Hepatocyte (in vitro differentiated cells): Measurements from ENCODE around the gene POFUT2. TPM values are rescaled to one million over a fixed set of nuclear protein-coding genes. Genes with fewer than 3 reads are reported as not detected.

Experiments
- DNase-seq: peaks from one replicate; pipeline ENCODE4 v3.0.0-alpha.2; 2016; ENCODE audit warnings: low spot score
- H2AFZ ChIP-seq: fragments of 200-600 bp; sonication (generic); 2 replicates; pipeline ENCODE4 v1.6.0; 2016; ENCODE audit warnings: antibody characterized with exemption, mild to moderate bottlenecking
- H3K27ac ChIP-seq: fragments of 200-600 bp; sonication (generic); 2 replicates; pipeline ENCODE4 v1.5.1; 2016; ENCODE audit warnings: mild to moderate bottlenecking
- H3K27me3 ChIP-seq: fragments of 200-600 bp; sonication (generic); 2 replicates; pipeline ENCODE4 v1.6.1; 2016
- H3K36me3 ChIP-seq: fragments of 200-600 bp; sonication (generic); replicated peaks from 2 replicates; pipeline ENCODE4 v1.5.1; 2016; ENCODE audit warnings: low read depth; ENCODE audit not compliant: insufficient read depth
- H3K4me1 ChIP-seq: fragments of 200-600 bp; sonication (generic); 2 replicates; pipeline ENCODE4 v1.5.1; 2016; ENCODE audit warnings: mild to moderate bottlenecking, moderate library complexity; ENCODE audit not compliant: insufficient read depth
- H3K4me2 ChIP-seq: fragments of 200-600 bp; sonication (generic); 2 replicates; pipeline ENCODE4 v1.6.0; 2016
- H3K4me3 ChIP-seq: fragments of 200-600 bp; sonication (generic); 2 replicates; pipeline ENCODE4 v1.5.1; 2016; ENCODE audit warnings: mild to moderate bottlenecking
- H3K79me2 ChIP-seq: fragments of 200-600 bp; sonication (generic); 2 replicates; pipeline ENCODE4 v1.6.0; 2017; ENCODE audit warnings: mild to moderate bottlenecking
- H3K9me2 ChIP-seq: fragments of 200-600 bp; sonication (generic); replicated peaks from 2 replicates; pipeline ENCODE4 v1.6.0; 2017; ENCODE audit warnings: mild to moderate bottlenecking; ENCODE audit not compliant: insufficient read depth
- H3K9me3 ChIP-seq: fragments of 200-600 bp; sonication (generic); 2 replicates; pipeline ENCODE4 v1.5.1; 2016; ENCODE audit warnings: low read depth, mild to moderate bottlenecking
- H4K20me1 ChIP-seq: fragments of 200-600 bp; sonication (generic); 2 replicates; pipeline ENCODE4 v1.6.0; 2016; ENCODE audit warnings: mild to moderate bottlenecking; ENCODE audit not compliant: insufficient read depth, poor library complexity, severe bottlenecking
- EZH2 ChIP-seq: fragments of 200-600 bp; sonication (generic); IDR thresholded peaks from 2 replicates; pipeline ENCODE4 v1.6.1; 2016; ENCODE audit warnings: antibody characterized with exemption, mild to moderate bottlenecking, borderline replicate concordance
- EZH2phosphoT487 ChIP-seq: fragments of 200-600 bp; sonication (generic); IDR thresholded peaks from one replicate; pipeline ENCODE4 v1.6.1; 2018; ENCODE audit warnings: antibody characterized with exemption, mild to moderate bottlenecking, low read depth, moderate library complexity; ENCODE audit not compliant: unreplicated experiment, severe bottlenecking
- WGBS: methylation state at CpG from one replicate; pipeline ENCODE4 v1.1.6; 2016; ENCODE audit warnings: low lambda C conversion rate; ENCODE audit errors: missing lambda C conversion rate; 5-methylcytosine and 5-hydroxymethylcytosine counted together
- polyA plus RNA-seq: library from polyadenylated mRNA; unstranded; fragments of >200 nt; fragmentation: Nextera tagmentation; extraction: Ambion mirVana; gene quantifications from 2 replicates; pipeline ENCODE4 v1.2.1, GENCODE V29; 2016
- total RNA-seq: library from RNA; depleted of rRNA; stranded (reverse); fragments of >200 nt; gene quantifications from 2 replicates; pipeline ENCODE4 v1.2.3, GENCODE V29; 2014
- TF ChIP-seq, protein P1 (sequence below): fragments of 200-600 bp; sonication (generic); IDR thresholded peaks from 2 replicates; pipeline ENCODE4 v1.5.1; 2016; ENCODE audit warnings: antibody characterized with exemption, mild to moderate bottlenecking; ENCODE audit not compliant: poor library complexity

Gene POFUT2
- total and polyA plus RNA-seq, 2 experiments from 2014 or later, result 30.7 to 57.7 TPM

DNA sequence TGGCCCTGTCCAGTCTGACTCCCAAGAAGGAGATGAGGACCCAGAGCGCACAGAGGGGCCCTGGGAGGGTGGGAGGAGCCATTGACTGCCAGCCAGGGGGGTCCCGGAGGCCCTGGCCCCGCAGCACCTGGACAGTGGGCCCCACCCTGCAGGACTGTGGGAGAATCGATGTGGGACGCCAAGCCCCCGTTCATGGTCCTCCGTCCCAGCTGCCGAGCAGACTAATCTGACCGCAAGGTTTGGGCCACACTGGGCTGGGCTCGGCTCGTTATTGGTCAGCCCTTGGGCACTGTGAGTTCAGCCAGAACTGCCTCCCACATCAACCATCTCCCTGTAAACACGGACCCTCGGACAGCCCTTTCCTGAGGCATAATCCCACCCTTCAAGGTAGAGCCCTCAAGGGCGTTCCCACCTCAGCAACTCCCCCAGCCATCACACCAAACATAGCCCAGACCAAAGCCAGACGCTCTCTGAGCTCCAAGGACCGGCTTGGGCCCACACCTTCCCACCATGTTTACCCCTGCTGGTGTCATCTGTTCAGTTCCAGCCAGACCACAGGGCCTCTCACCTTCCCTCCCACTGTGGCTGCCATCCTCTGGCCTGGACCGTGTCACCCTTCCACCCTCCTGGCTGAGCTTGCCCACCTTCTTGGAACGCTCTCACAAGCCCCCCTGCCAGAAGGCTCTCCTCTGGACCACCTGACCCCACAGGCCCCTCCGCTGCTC lies 16.2 kb upstream of the POFUT2 start:
- no peak for DNase-seq
- H3K9me3 ChIP-seq, result no peaks in the 10 kb centered on the region
- H3K9me2 ChIP-seq, result no peaks in the 10 kb centered on the region
- no peaks in the 10 kb centered on the region for H3K27me3 ChIP-seq
- no peak overlapping the region for H2AFZ ChIP-seq
- no peak overlapping the region for H3K4me2 ChIP-seq
- H3K79me2 ChIP-seq, result no peaks in the 10 kb centered on the region
- peaks cover 23% of the 10 kb centered on the region for H3K4me1 ChIP-seq
- H3K4me3 ChIP-seq, result no peak overlapping the region
- WGBS, result 92% methylated on average over 16 of the region's 19 CpGs
- H4K20me1 ChIP-seq, result no peaks in the 10 kb centered on the region
- H3K36me3 ChIP-seq, result no peaks in the 10 kb centered on the region
- TF ChIP-seq EZH2, result no peak
- no peak for TF ChIP-seq EZH2phosphoT487
- TF ChIP-seq, protein P1, sequence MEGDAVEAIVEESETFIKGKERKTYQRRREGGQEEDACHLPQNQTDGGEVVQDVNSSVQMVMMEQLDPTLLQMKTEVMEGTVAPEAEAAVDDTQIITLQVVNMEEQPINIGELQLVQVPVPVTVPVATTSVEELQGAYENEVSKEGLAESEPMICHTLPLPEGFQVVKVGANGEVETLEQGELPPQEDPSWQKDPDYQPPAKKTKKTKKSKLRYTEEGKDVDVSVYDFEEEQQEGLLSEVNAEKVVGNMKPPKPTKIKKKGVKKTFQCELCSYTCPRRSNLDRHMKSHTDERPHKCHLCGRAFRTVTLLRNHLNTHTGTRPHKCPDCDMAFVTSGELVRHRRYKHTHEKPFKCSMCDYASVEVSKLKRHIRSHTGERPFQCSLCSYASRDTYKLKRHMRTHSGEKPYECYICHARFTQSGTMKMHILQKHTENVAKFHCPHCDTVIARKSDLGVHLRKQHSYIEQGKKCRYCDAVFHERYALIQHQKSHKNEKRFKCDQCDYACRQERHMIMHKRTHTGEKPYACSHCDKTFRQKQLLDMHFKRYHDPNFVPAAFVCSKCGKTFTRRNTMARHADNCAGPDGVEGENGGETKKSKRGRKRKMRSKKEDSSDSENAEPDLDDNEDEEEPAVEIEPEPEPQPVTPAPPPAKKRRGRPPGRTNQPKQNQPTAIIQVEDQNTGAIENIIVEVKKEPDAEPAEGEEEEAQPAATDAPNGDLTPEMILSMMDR, result no peak
- H3K27ac ChIP-seq, result no peak overlapping the region

DNA sequence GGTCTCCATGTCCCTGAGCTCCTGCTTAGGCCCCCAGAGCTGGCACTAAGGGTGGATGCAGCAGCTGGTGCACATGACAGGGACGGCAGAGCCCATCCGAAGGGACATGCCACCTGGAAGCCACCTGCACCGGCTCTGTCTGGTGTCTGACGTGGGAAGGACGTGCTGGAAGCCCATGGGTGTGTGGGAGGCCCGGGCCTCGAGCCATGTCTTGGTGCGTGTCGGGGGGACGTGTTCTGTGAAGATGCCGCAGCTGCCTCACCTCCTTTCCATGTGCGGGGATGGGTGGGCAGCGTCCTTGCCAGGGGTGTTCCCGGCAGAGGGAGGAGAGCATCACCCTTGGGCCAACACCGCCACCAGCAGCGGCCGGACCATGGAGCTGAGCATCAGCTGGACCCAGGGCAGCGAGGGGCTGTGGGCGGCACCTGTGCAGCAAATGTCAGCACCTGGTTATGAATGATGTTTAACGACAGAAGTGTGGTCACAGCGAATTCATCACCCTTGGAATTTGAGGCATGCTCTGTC lies 15.5 kb upstream of the POFUT2 start:
- H3K4me1 ChIP-seq, result peaks cover 18% of the 10 kb centered on the region
- no peak overlapping the region for H3K4me3 ChIP-seq
- no peaks in the 10 kb centered on the region for H3K9me2 ChIP-seq
- peaks cover 5% of the 10 kb centered on the region for H3K79me2 ChIP-seq
- no peaks in the 10 kb centered on the region for H3K27me3 ChIP-seq
- no peak for DNase-seq
- H3K4me2 ChIP-seq, result no peak overlapping the region
- H3K27ac ChIP-seq, result no peak overlapping the region
- H2AFZ ChIP-seq, result no peak overlapping the region
- TF ChIP-seq, protein P1, result no peak
- no peak for TF ChIP-seq EZH2phosphoT487
- no peak for TF ChIP-seq EZH2
- no peaks in the 10 kb centered on the region for H3K36me3 ChIP-seq
- H3K9me3 ChIP-seq, result no peaks in the 10 kb centered on the region
- no peaks in the 10 kb centered on the region for H4K20me1 ChIP-seq
- 93% methylated on average over 21 of the region's 21 CpGs for WGBS

DNA sequence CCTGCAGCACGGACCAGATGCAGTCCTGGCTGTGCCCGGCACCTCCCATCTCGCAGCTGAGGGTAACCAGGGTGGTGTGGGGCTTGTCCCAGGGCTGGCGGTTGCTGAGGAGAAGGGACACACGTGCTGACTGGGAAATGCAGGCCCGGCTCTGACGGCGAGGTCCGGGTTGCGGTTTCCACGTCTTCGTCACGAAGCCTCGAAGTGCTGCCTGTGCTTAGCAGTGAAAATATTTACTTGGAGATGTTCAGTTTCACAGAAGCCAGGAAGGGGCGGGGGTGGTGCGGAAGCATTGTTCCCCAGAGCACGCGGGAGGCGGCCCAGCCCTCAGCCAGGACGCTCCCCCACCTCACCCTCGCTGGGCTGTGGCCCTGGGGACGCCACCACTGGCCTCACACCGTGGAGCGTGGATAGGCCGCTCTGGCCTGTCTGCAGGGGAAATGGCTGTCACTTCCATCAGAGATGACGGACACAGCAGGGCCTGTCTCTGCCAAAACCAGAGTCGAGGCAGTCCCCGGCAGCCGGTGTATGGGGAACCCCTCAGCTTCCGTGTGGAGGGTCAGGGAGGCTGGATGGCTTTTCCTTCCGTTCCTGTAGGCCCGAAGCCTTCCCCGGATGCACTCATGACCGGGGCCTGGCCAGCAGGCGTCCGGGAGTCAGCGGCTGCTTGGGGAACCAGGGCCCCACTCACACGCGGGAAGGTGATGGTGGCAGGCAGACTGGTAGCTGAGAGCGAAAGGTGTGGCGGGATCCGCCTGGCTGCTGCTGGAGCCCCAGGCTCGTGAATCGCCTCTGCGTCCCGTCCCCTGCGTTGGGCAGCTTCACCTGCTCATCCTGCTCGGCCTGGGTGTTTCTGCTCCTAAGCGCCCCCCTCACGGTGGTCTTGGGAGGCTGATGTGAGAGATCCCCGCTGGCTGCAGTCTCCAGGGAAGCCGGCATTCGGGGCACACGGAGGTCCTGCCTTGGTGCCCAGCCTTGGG lies 14.7 kb upstream of the POFUT2 start:
- Histone ChIP-seq H3K4me2 (no peak overlapping the region), H3K79me2 (peaks cover 13% of the 10 kb centered on the region), H3K27ac (no peak overlapping the region), H3K9me3 (no peaks in the 10 kb centered on the region), H2AFZ (no peak overlapping the region), H3K27me3 (no peaks in the 10 kb centered on the region), H4K20me1 (no peaks in the 10 kb centered on the region), H3K36me3 (no peaks in the 10 kb centered on the region), H3K4me3 (no peak overlapping the region), H3K9me2 (no peaks in the 10 kb centered on the region), H3K4me1 (peaks cover 14% of the 10 kb centered on the region)
- no peak for DNase-seq
- WGBS, result 91% methylated on average over 51 of the region's 54 CpGs
- TF ChIP-seq EZH2 (no peak), EZH2phosphoT487 (no peak)
- TF ChIP-seq, protein P1, result no peak
